Measurements from ENCODE around the gene CEBPZOS. TPM values are rescaled to one million over a fixed set of nuclear protein-coding genes. Genes with fewer than 3 reads are reported as not detected.
A peak's percentile ranks its signal among the peaks of the same experiment; 100 is the strongest.

CEBPZOS gene
- total RNA-seq, 1 experiment from 2014 or later = 61.8 TPM

DNA sequence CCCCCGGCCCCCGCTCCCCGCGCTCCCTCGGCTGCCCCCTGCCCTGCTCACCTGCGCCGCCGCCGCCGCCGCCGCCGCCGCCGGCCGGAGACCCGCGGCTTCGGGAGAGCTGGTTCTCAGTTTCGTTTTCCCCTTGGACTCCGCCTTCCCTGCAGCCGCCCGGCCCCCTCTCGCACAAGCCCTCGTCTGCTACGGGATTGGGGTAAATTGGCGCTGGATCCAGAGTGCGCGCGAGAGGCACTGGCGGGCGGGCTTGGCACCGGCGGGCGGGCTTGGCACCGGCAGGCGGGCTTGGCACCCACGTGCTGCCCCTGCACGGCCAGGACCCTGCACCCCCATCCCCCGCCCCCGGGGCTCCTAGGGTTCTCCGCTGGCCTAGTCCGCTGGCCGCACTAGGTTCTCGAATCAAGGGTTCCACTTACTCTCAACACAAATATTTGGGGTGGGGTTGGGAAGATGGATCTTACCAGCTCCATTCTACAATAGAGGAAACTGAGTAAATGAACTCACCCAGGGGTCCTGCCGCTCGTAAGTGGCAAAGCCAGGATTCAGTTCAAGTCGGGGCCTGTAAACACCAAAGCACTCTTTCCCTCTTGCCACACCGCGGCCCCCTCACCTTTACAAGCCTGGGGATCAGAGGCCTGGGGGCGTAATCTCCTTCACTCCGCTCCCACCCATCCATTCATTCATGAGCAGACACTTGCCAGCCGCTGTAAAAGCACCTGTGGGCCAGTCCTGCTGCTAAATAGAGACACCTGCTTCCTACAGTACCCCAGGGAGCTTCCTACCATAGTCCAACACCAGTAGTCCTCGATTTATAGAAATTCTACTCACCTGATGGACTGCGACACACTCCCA lies 39.2 kb upstream of the CEBPZOS start, which contains the start of gene EIF2AK2:
Gene EIF2AK2 (minus strand): TSS at position 124 of the 858 bp plus-strand sequence. CDS start 9,174 bp downstream, outside the sequence.
- no peak for TF ChIP-seq EZH2 (IDR thresholded peaks at IDR 0.05; ENCODE audit: borderline replicate concordance, low read depth, low read length, poor library complexity, severe bottlenecking)
- TF ChIP-seq, protein P1, sequence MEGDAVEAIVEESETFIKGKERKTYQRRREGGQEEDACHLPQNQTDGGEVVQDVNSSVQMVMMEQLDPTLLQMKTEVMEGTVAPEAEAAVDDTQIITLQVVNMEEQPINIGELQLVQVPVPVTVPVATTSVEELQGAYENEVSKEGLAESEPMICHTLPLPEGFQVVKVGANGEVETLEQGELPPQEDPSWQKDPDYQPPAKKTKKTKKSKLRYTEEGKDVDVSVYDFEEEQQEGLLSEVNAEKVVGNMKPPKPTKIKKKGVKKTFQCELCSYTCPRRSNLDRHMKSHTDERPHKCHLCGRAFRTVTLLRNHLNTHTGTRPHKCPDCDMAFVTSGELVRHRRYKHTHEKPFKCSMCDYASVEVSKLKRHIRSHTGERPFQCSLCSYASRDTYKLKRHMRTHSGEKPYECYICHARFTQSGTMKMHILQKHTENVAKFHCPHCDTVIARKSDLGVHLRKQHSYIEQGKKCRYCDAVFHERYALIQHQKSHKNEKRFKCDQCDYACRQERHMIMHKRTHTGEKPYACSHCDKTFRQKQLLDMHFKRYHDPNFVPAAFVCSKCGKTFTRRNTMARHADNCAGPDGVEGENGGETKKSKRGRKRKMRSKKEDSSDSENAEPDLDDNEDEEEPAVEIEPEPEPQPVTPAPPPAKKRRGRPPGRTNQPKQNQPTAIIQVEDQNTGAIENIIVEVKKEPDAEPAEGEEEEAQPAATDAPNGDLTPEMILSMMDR (conservative IDR thresholded peaks at IDR 0.05; ENCODE audit: low read depth, low read length) = no peak
- intact Hi-C loops (cut with micrococcal nuclease; ENCODE audit: unreplicated experiment) = no loop called here
- Histone ChIP-seq H3K27ac (ENCODE audit: low read depth, low read length, poor library complexity, severe bottlenecking) (peak within 1 kb of the TSS; percentile 90), H3K4me1 (ENCODE audit: insufficient read depth, low read length, poor library complexity, severe bottlenecking) (peaks cover 7% of the 10 kb centered on the region), H3K4me3 (ENCODE audit: low read depth, low read length, poor library complexity, severe bottlenecking) (peak within 1 kb of the TSS; percentile 90), H3K27me3 (replicated peaks; ENCODE audit: insufficient read depth, low read depth, low read length, poor library complexity) (no peaks in the 10 kb centered on the region), H3K9me3 (ENCODE audit: low read depth, low read length, poor library complexity, severe bottlenecking) (no peaks in the 10 kb centered on the region), H3K36me3 (ENCODE audit: insufficient read depth, low read length, poor library complexity, severe bottlenecking) (peaks cover 8% of the 10 kb centered on the region)
- ChIA-PET CTCF (no interaction called here), POLR2A (ENCODE audit: low non-redundant PET) (no interaction called here)
- no TSS peak for BruUV-seq (replicated peaks)
- peak; percentile 91 for DNase-seq (ENCODE audit: low spot score)

DNA sequence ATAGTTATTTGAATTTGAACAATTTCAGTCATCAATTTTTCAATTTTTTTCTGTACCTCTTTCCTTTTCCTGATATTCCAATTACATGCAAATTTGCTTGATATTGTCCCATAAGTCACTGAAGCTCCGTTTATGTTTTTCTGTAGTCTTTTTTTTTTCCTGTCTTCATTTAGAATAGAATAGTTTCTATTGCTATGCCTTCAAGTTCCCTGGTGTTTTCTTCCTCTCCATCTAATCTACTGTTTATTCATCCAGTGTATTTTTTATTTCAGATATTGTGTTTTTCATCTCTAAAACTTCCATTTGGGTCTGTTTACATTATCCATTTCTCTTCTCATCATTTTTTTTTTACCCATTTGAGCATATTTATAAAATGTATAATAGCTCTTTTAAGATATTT lies 31.5 kb upstream of the CEBPZOS start:
- H3K9me3 ChIP-seq (ENCODE audit: low read depth, low read length, poor library complexity, severe bottlenecking) = peaks cover 19% of the 10 kb centered on the region
- no TSS peak for BruUV-seq (replicated peaks)
- ChIA-PET POLR2A (ENCODE audit: low non-redundant PET) (no interaction called here), CTCF (no interaction called here)
- TF ChIP-seq EZH2 (IDR thresholded peaks at IDR 0.05; ENCODE audit: borderline replicate concordance, low read depth, low read length, poor library complexity, severe bottlenecking) = no peak
- TF ChIP-seq, protein P1 (conservative IDR thresholded peaks at IDR 0.05; ENCODE audit: low read depth, low read length) = no peak
- no peaks in the 10 kb centered on the region for H3K4me1 ChIP-seq (ENCODE audit: insufficient read depth, low read length, poor library complexity, severe bottlenecking)
- H3K27me3 ChIP-seq (replicated peaks; ENCODE audit: insufficient read depth, low read depth, low read length, poor library complexity) = no peaks in the 10 kb centered on the region
- H3K4me3 ChIP-seq (ENCODE audit: low read depth, low read length, poor library complexity, severe bottlenecking) = no peak overlapping the region
- no peak for DNase-seq (ENCODE audit: low spot score)
- intact Hi-C loops (cut with micrococcal nuclease; ENCODE audit: unreplicated experiment) = loop anchor here (5.0 to 10.0 kb wide), 2 partner anchors 228 to 720 kb away; no protein-coding TSS in a partner anchor
- H3K27ac ChIP-seq (ENCODE audit: low read depth, low read length, poor library complexity, severe bottlenecking) = no peak overlapping the region
- H3K36me3 ChIP-seq (ENCODE audit: insufficient read depth, low read length, poor library complexity, severe bottlenecking) = no peaks in the 10 kb centered on the region

DNA sequence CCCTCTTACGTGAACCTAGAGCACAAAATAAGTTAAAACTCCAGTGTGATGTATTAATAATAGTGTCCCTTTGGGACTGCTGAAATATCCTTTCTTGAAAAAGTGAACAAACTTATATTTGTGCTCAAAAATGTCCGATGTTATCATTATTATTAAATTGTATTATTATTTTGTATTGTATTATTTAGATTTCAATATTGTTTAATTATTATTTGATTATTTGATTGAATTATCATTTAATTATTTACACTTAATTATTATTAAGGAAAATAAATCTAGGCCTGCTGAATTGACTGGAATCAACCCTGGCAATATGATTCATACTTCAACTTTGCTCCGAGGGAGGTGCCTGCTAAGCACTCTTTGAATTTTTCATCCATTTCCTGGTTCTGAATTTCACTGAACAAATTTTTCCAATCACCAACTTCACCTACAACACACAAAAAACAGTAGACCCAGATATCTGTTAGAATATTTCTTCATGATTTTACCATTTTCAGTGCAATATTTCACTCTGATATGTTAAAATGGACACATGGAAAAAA lies 28.6 kb upstream of the CEBPZOS start:
- CTCF ChIA-PET = interaction anchor here (0.6 kb wide), 1 partner anchor 51 kb away, joined by 3 read pairs; no protein-coding TSS in a partner anchor
- DNase-seq (ENCODE audit: low spot score) = no peak

More for the DNA sequence above, 28.6 kb upstream of the CEBPZOS start:
- BruUV-seq (replicated peaks) = no TSS peak
- H3K27me3 ChIP-seq (replicated peaks; ENCODE audit: insufficient read depth, low read depth, low read length, poor library complexity) = no peaks in the 10 kb centered on the region
- peaks cover 19% of the 10 kb centered on the region for H3K9me3 ChIP-seq (ENCODE audit: low read depth, low read length, poor library complexity, severe bottlenecking)
- intact Hi-C loops (cut with micrococcal nuclease; ENCODE audit: unreplicated experiment) = loop anchor here (5.0 to 10.0 kb wide), 2 partner anchors 225 to 717 kb away; no protein-coding TSS in a partner anchor
- H3K27ac ChIP-seq (ENCODE audit: low read depth, low read length, poor library complexity, severe bottlenecking) = no peak overlapping the region
- no peaks in the 10 kb centered on the region for H3K4me1 ChIP-seq (ENCODE audit: insufficient read depth, low read length, poor library complexity, severe bottlenecking)
- no peak for TF ChIP-seq EZH2 (IDR thresholded peaks at IDR 0.05; ENCODE audit: borderline replicate concordance, low read depth, low read length, poor library complexity, severe bottlenecking)
- TF ChIP-seq, protein P1 (conservative IDR thresholded peaks at IDR 0.05; ENCODE audit: low read depth, low read length) = no peak
- no peak overlapping the region for H3K4me3 ChIP-seq (ENCODE audit: low read depth, low read length, poor library complexity, severe bottlenecking)
- no peaks in the 10 kb centered on the region for H3K36me3 ChIP-seq (ENCODE audit: insufficient read depth, low read length, poor library complexity, severe bottlenecking)
- POLR2A ChIA-PET (ENCODE audit: low non-redundant PET) = no interaction called here

Data from A673 (cell line).